ENCODE measurements around the gene GBX1. TPM values are rescaled to one million over a fixed set of nuclear protein-coding genes. Genes with fewer than 3 reads are reported as not detected.

Gene GBX1
- total and polyA plus RNA-seq, 2 of the 4 experiments (the other 2 are of a cell fraction): not detected

DNA sequence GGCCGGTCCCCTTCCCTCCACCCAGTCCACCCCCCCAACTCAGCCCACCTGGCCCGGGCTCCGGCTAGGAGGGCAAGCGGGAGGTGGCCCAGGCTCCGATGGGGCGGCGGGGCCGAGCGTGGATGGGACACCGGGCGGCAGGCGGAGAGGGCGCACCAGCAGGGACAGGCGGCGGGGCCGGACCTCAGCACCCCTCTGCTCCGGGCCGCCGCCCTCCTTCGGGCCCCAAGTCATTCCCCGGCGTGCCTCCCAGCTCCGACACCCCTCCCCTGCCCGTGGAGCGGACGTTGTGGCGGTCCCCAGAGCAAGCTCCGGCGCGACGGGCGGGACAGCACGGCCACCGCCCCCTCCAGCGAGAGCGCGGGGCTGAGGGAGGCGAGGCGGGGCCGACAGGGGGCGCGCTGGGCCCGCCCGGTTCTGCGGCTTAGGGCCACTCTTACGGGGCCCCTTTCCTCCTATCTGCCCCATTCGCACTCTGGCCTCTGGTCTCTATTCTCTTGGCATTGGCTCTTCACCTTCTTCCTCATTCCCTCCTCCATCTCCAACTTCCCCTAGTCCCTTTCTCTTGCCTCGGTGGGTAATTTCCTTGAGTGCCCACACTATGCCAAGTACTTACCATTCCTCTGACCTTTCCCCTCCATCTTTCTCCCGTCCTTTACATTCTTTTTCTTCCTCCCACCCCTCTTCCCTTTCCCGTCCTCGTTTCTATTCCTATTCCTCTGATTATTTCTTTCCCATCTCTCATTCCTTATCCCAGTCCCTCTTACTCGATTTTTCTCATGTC is 701 bp upstream of the GBX1 start:
- no peak for DNase-seq
- POLR2A ChIA-PET (ENCODE audit: unreplicated experiment): no interaction called here
- no peak overlapping the region for H3K4ac ChIP-seq (ENCODE audit: low read depth, low read length)

More for the DNA sequence above, 701 bp upstream of the GBX1 start:
- Histone ChIP-seq H4K91ac (ENCODE audit: insufficient read depth, low read depth, low read length) (no peak overlapping the region), H3K4me1 (ENCODE audit: control insufficient read depth, insufficient read depth, low read length) (peaks cover 1% of the 10 kb centered on the region; the same call in 1 of the 2 replicates), H2AFZ (replicated peaks; ENCODE audit: low read length, poor library complexity) (no peak overlapping the region), H3K4me2 (ENCODE audit: low read depth, low read length) (no peak overlapping the region), H2AK9ac (replicated peaks; ENCODE audit: low read depth, low read length, poor library complexity) (no peak overlapping the region), H4K8ac (ENCODE audit: low read depth in 2 of 2, low read length in 2 of 2) (no peak overlapping the region), H3K27me3 (ENCODE audit: control insufficient read depth, insufficient read depth, low read length) (peaks cover 59% of the 10 kb centered on the region), H3K79me1 (ENCODE audit: low read depth in 1 of 2, low read length in 2 of 2) (no peaks in the 10 kb centered on the region), H3K9me1 (ENCODE audit: insufficient read depth, low read length) (no peaks in the 10 kb centered on the region), H3K9me3 (ENCODE audit: control insufficient read depth, insufficient read depth, low read length) (peaks cover 3% of the 10 kb centered on the region; the same call in 1 of the 2 replicates), H3K23ac (ENCODE audit: low read depth, low read length) (no peak overlapping the region), H2BK120ac (ENCODE audit: low read depth, low read length) (no peak overlapping the region), H2BK5ac (ENCODE audit: low read depth, low read length, poor library complexity, severe bottlenecking) (no peak overlapping the region), H3K9ac (ENCODE audit: low read depth, low read length) (no peak overlapping the region), H2AK5ac (ENCODE audit: low read depth, low read length) (no peak overlapping the region), H3K27ac (ENCODE audit: insufficient read depth, low read length) (no peak overlapping the region), H3K14ac (replicated peaks; ENCODE audit: low read depth, low read length) (no peak overlapping the region), H4K20me1 (ENCODE audit: insufficient read depth, low read length) (no peaks in the 10 kb centered on the region; the same call in 1 of the 2 replicates), H3K36me3 (ENCODE audit: control insufficient read depth, insufficient read depth, low read length) (no peaks in the 10 kb centered on the region), H4K5ac (ENCODE audit: low read depth, low read length) (no peak overlapping the region), H2BK15ac (ENCODE audit: low read depth, low read length) (no peak overlapping the region), H3K18ac (ENCODE audit: low read depth, low read length) (no peak overlapping the region), H3K56ac (ENCODE audit: extremely low read depth, insufficient read depth, low read length) (no peak overlapping the region), H3K4me3 (ENCODE audit: insufficient read depth, low read depth, low read length) (no peak overlapping the region), H2BK20ac (ENCODE audit: low read depth, low read length) (no peak overlapping the region)
- CTCF ChIA-PET: no interaction called here
- TF ChIP-seq CTCF (conservative IDR thresholded peaks at IDR 0.05; ENCODE audit: low read depth, low read length) (peak; percentile 43), MAZ (IDR thresholded peaks at IDR 0.05; ENCODE audit: borderline replicate concordance, low read depth, low read length) (no peak)
- dilution Hi-C loops (cut with HindIII; ENCODE audit: low sequenced_read_pairs, unreplicated experiment): no loop called here
- intact Hi-C loops (cut with micrococcal nuclease): no loop called here
- no TSS peak for BruUV-seq (replicated peaks)
- in situ Hi-C loops (cut with MboI; ENCODE audit: low sequenced_read_pairs): no loop called here
- ATAC-seq (ENCODE audit: low read depth): peak; percentile 30; the same call in 1 of the 2 replicates
- 4 to 100% methylated on average over 1 to 36 of the region's 52 CpGs for WGBS, 2 experiments (ENCODE audit: extremely low coverage in 2 of 2, insufficient read length in 1 of 2)
